Esophagus (tissue), 2 donors: ENCODE data around the gene B9D1. TPM values are rescaled to one million over a fixed set of nuclear protein-coding genes. Genes with fewer than 3 reads are reported as not detected.

Source experiments
- H3K27ac ChIP-seq, 2 donors: one replicate each; pipeline ENCODE4 v1.5.1; 2013; ENCODE audit warnings: low read depth in 2 of 2, mild to moderate bottlenecking in 2 of 2, inconsistent platforms in 1 of 2, low read length in 1 of 2, moderate library complexity in 1 of 2
- H3K27me3 ChIP-seq, 2 donors: one replicate each; pipeline ENCODE4 v1.6.1; 2013; ENCODE audit warnings: low read length in 2 of 2, control low read depth in 1 of 2, mild to moderate bottlenecking in 1 of 2; ENCODE audit not compliant: insufficient read depth in 2 of 2, control insufficient read depth in 1 of 2
- H3K36me3 ChIP-seq, 2 donors: one replicate each; pipeline ENCODE4 v1.6.1; 2013; ENCODE audit warnings: low read length in 1 of 2; ENCODE audit not compliant: control insufficient read depth in 2 of 2, insufficient read depth in 2 of 2
- H3K4me1 ChIP-seq, 2 donors: one replicate each; pipeline ENCODE4 v1.6.1; 2013; ENCODE audit warnings: low read length in 1 of 2; ENCODE audit not compliant: control insufficient read depth in 2 of 2, insufficient read depth in 2 of 2
- H3K4me3 ChIP-seq, 2 donors: one replicate each; pipeline ENCODE4 v1.5.1; 2013; ENCODE audit warnings: low read length in 2 of 2, mild to moderate bottlenecking in 2 of 2, low read depth in 1 of 2, moderate library complexity in 1 of 2
- H3K9me3 ChIP-seq, 2 donors: one replicate each; pipeline ENCODE4 v1.6.1; 2013; ENCODE audit warnings: mild to moderate bottlenecking in 2 of 2, low read depth in 1 of 2, low read length in 1 of 2, moderate library complexity in 1 of 2; ENCODE audit not compliant: control insufficient read depth in 2 of 2, insufficient read depth in 1 of 2
- WGBS, 2 donors: extraction: QIAGEN DNeasy Blood & Tissue Kit; methylation state at CpG; one replicate each; pipeline ENCODE4 v1.1.7; 2013; 5-methylcytosine and 5-hydroxymethylcytosine counted together
- polyA plus RNA-seq, 2 donors: library from polyadenylated mRNA; stranded (reverse); fragments of 200-250 nt; gene quantifications; one replicate each; pipeline ENCODE4 v1.2.3, GENCODE V29; 2013
- donor health status: healthy with polysubstance abuse.
- donor health status: Bipolar disorder and iron deficiency.

Gene B9D1
- polyA plus RNA-seq, 2 donors = 8.2 to 11.5 TPM

DNA sequence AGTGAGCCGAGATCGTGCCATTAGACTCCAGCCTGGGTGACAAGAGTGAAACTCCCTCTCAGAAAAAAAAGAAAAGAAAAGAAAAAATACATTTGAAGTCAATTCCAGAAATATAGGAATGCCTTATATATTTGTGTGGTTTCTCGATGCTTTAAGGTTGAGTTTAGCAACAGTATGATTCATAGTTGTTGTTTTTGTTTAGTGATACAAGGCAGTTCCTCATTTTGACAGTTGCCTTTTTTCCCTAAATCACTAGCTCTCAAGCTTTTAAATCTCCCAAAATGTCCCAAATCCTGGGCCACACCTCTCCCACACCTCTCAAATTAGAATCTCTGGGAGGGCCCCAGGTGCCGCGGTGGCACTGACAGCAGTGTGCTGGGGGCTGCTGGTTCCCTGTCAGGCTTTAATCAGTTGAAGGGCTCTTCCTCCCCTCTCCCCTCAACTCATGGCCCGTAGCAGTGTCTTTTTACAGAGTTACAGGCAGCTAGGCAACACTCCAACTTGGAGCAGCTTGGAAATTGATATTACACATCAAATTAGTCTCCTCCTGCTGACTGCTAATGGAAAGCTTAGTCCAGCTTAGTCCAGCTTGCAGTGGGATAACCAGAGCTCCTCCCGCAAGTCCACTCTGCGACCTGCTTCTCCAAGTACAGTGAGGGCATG is 66.9 kb downstream of the B9D1 start:
- Histone ChIP-seq H3K27me3 (no peaks in the 10 kb centered on the region), H3K4me3 (no peak overlapping the region), H3K4me1 (peaks cover 9 to 12% of the 10 kb centered on the region in 2 donors), H3K36me3 (peaks cover 0 to 2% of the 10 kb centered on the region in 2 donors), H3K9me3 (no peaks in the 10 kb centered on the region), H3K27ac (no peak overlapping the region)
- 73 to 88% methylated on average over 8 of the region's 8 CpGs for WGBS, 2 donors

DNA sequence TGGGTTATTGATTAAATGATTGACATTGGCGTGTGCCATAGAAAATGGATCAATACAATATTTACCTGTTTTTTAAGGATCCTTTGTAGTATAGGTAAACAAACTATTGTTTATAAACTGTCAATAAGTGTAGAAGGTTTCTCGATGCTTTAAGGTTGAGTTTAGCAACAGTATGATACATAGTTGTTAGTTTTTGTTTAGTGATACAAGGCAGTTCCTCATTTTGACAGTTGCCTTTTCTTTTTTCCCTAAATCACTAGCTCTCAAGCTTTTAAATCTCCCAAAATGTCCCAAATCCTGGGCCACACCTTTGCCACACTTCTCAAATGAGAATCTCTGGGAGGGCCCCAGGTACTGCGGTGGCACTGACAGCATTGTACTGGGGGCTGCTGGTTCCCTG is 68.1 kb downstream of the B9D1 start:
- Histone ChIP-seq H3K9me3 (no peaks in the 10 kb centered on the region), H3K4me1 (peaks cover 9 to 13% of the 10 kb centered on the region in 2 donors), H3K36me3 (peaks cover 0 to 3% of the 10 kb centered on the region in 2 donors), H3K27ac (no peak overlapping the region), H3K4me3 (no peak overlapping the region), H3K27me3 (no peaks in the 10 kb centered on the region)
- WGBS, 2 donors = 87 to 90% methylated on average over 3 of the region's 3 CpGs

Other genes with a start within 250 kb of the B9D1 start
- gene GRAPL, start 235.1 kb downstream of the B9D1 start, polyA plus RNA-seq = 1 to 10 TPM in 1 of 2 donors, under 1 TPM in 1; 0.38 to 1.5 TPM
- 10 to 100 TPM; 27.9 to 44.7 TPM for gene EPN2, start 125.4 kb downstream of the B9D1 start, polyA plus RNA-seq
- gene MAPK7, start 15.8 kb upstream of the B9D1 start, polyA plus RNA-seq = 10 to 100 TPM; 27.7 to 28.3 TPM
- 10 to 100 TPM in 1 of 2 donors, 1 to 10 TPM in 1; 8.3 to 33.7 TPM for gene MFAP4, start 24.5 kb upstream of the B9D1 start, polyA plus RNA-seq
- 1 to 10 TPM; 1.1 to 3.7 TPM for gene RNF112, start 48.5 kb upstream of the B9D1 start, polyA plus RNA-seq
- 1 to 10 TPM; 1.1 to 1.4 TPM for gene SLC47A1, start 171.1 kb upstream of the B9D1 start, polyA plus RNA-seq